Caco-2 (cell line): ENCODE data around the gene MBP. TPM values are rescaled to one million over a fixed set of nuclear protein-coding genes. Genes with fewer than 3 reads are reported as not detected.
"Not testable (repeated sequence)": the region's sequence is repeated elsewhere in the genome, so short reads cannot be mapped to it uniquely, and the experiment has no call there.

Source experiments
- BruUV-seq: library from RNA; stranded (reverse); fragments of 400-500 nt; replicated peaks from 2 replicates; lab custom pipeline; 2021; lab: Mats Ljungman, UMichigan
- CTCF ChIA-PET: fragments of 300-600 bp; sonication (Branson Sonifier 250); formaldehyde crosslinking; loops from one replicate; lab custom pipeline; 2022; ENCODE audit warnings: antibody characterized with exemption; lab: Charles Lee
- POLR2A ChIA-PET: fragments of 300-600 bp; sonication (Branson Sonifier 250); formaldehyde crosslinking; loops from one replicate; lab custom pipeline; 2022; ENCODE audit warnings: antibody characterized with exemption; lab: Charles Lee
- DNase-seq, 2 experiments: peaks; one replicate each; pipeline versions ENCODE4 v3.0.0 to v3.0.0-alpha.2; 2020 to 2022
- H3K27me3 ChIP-seq: replicated peaks from 2 replicates; pipeline ENCODE4 v1.6.0; 2011; ENCODE audit warnings: low read length; ENCODE audit not compliant: control insufficient read depth, insufficient read depth
- H3K36me3 ChIP-seq: 2 replicates; pipeline ENCODE4 v1.5.1; 2011; ENCODE audit warnings: low read length; ENCODE audit not compliant: control insufficient read depth, insufficient read depth
- H3K4me1 ChIP-seq: fragments of 250-450 bp; sonication (Bioruptor Pico); 2 replicates; pipeline ENCODE4 v1.5.1; 2020; ENCODE audit warnings: mild to moderate bottlenecking
- H3K4me3 ChIP-seq: 2 replicates; pipeline ENCODE4 v1.5.1; 2011; ENCODE audit warnings: low read depth, mild to moderate bottlenecking, control low read depth, low read length
- H3K9me3 ChIP-seq: fragments of 250-450 bp; sonication (Bioruptor Pico); 2 replicates; pipeline ENCODE4 v1.5.1; 2020; ENCODE audit warnings: mild to moderate bottlenecking, moderate library complexity
- H3K27ac Mint-ChIP-seq: one replicate; pipeline ENCODE4 v1.8.0; 2022; ENCODE audit warnings: mixed read lengths; ENCODE audit not compliant: unreplicated experiment
- H3K27me3 Mint-ChIP-seq: one replicate; pipeline ENCODE4 v1.8.0; 2022; ENCODE audit warnings: mixed read lengths; ENCODE audit not compliant: insufficient read depth, unreplicated experiment
- H3K36me3 Mint-ChIP-seq: one replicate; pipeline ENCODE4 v1.8.0; 2022; ENCODE audit warnings: mild to moderate bottlenecking, mixed read lengths; ENCODE audit not compliant: insufficient read depth, unreplicated experiment
- H3K4me1 Mint-ChIP-seq: one replicate; pipeline ENCODE4 v1.8.0; 2022; ENCODE audit warnings: low read depth, mixed read lengths; ENCODE audit not compliant: unreplicated experiment
- H3K4me3 Mint-ChIP-seq: one replicate; pipeline ENCODE4 v1.8.0; 2022; ENCODE audit warnings: mild to moderate bottlenecking, moderate library complexity, mixed read lengths; ENCODE audit not compliant: unreplicated experiment
- H3K9me3 Mint-ChIP-seq: one replicate; pipeline ENCODE4 v1.8.0; 2022; ENCODE audit warnings: mixed read lengths; ENCODE audit not compliant: unreplicated experiment
- CTCF ChIP-seq, 2 experiments: fragments of 200-600 bp in 1 of 2; IDR thresholded peaks; 1 replicate in 1 of 2; 2 replicates in 1 of 2; pipeline versions ENCODE4 v1.5.1 to v1.8.0; 2011 to 2022; ENCODE audit warnings: antibody characterized with exemption in 1 of 2, control low read depth in 1 of 2, inconsistent platforms in 1 of 2, low read depth in 1 of 2, low read length in 1 of 2, mild to moderate bottlenecking in 1 of 2, moderate library complexity in 1 of 2; ENCODE audit not compliant: insufficient read depth in 1 of 2, severe bottlenecking in 1 of 2, unreplicated experiment in 1 of 2
- intact Hi-C: fragments of 100-400 bp; cut with micrococcal nuclease; formaldehyde crosslinking; loops from one replicate; pipeline ENCODE4 v1.10.0; 2022; ENCODE audit not compliant: unreplicated experiment
- total RNA-seq: library from RNA; stranded (reverse); gene quantifications from 2 replicates; pipeline ENCODE4 v1.2.3, GENCODE V29; 2022

The MBP gene
- total RNA-seq, 1 experiment from 2014 or later, result 11.4 TPM

DNA sequence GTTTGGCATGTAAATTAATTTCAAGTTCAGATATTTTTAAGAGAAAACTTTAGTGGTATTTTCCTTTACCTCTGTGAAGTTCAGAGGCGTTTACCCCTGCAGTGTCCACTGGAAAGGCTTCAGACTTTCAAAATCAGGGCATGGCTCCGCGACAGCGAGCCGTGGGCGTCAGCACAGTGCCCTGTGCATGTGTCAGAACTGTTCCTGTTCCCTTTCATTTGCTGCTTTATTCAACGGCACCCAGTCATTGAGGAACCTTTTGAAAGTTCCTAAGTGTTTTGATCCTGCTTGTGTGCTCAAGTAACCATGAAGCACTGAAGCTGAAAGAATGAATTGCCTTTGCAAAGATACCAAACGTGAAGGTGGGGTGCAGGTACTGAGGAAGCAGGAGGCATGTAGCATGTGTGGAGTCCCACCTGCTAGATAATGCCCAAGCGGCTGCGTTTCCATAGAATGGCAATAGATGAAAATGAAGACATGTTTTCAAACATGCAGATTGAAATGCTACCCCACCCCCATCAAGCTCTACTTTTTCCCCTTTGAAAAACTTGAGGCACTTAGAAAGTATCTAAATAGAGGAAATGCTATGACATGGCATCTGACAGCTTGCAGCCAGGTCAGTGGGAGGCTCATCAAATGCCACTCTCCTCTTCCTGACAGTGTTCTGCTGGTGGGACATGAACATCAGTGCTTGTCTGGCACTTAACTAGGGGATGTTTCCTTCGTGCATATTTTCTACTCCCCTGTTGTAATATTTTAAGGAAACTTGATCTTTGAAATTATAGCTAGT lies 161.6 kb downstream of the MBP start:
- Histone ChIP-seq H3K27me3 (no peaks in the 10 kb centered on the region), H3K9me3 (no peaks in the 10 kb centered on the region), H3K4me3 (no peak overlapping the region), H3K36me3 (no peaks in the 10 kb centered on the region), H3K4me1 (no peaks in the 10 kb centered on the region)
- Mint-ChIP-seq H3K4me1 (no peaks in the 10 kb centered on the region), H3K9me3 (no peaks in the 10 kb centered on the region), H3K36me3 (no peaks in the 10 kb centered on the region), H3K27ac (no peak overlapping the region), H3K27me3 (no peaks in the 10 kb centered on the region), H3K4me3 (no peak overlapping the region)
- no TSS peak for BruUV-seq
- DNase-seq, result no peak
- CTCF ChIA-PET, result no interaction called here
- intact Hi-C loops, result no loop called here
- POLR2A ChIA-PET, result no interaction called here
- TF ChIP-seq CTCF (IDR thresholded peaks at IDR 0.05; ENCODE audit: insufficient read depth in 1 of 2, low read depth in 1 of 2, low read length in 1 of 2, severe bottlenecking in 1 of 2, unreplicated experiment in 1 of 2), result no peak

DNA sequence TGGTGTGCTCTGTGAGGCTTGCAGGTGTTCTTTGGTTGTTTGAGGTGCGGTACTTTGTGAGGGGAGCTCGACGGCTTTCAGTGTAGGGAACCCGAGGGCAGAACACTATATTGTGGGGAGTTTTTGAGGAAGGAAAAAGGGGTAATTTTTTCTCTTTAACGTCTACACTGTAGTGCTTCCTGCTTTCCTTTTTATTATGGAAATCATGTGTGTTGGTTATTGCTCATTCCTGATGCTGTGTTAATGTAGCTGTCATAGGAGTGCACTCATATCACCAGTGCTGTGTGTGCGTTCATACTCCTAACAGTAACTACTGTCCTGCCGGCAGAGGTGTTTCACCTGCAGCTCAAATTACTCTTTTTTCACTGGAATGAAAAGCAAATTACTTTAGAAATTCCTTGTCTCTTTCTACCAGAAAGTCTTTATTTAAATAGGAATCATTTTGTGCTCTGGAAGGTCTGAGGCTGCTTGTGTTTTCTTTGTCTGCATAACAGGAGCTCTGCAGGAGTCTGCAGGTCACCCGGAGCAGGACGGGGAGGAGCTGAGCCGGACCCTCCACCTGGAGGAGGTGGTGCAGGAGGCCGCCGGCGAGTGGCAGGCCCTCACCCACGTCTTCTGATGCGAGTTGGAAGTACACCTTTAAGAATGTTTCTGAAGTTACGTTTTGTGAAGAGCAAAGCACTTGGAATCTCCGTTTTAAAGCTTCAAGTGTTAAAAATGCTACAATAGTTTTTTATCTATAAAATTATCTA lies 164.7 kb downstream of the MBP start:
- Mint-ChIP-seq H3K4me1 (no peaks in the 10 kb centered on the region), H3K36me3 (peaks cover 11% of the 10 kb centered on the region), H3K9me3 (no peaks in the 10 kb centered on the region), H3K27me3 (no peaks in the 10 kb centered on the region), H3K4me3 (no peak overlapping the region), H3K27ac (no peak overlapping the region)
- Histone ChIP-seq H3K4me3 (no peak overlapping the region), H3K36me3 (no peaks in the 10 kb centered on the region), H3K27me3 (no peaks in the 10 kb centered on the region), H3K9me3 (no peaks in the 10 kb centered on the region), H3K4me1 (no peaks in the 10 kb centered on the region)
- ChIA-PET CTCF (no interaction called here), POLR2A (no interaction called here)
- BruUV-seq, result no TSS peak
- intact Hi-C loops, result no loop called here
- no peak for TF ChIP-seq CTCF (IDR thresholded peaks at IDR 0.05; ENCODE audit: insufficient read depth in 1 of 2, low read depth in 1 of 2, low read length in 1 of 2, severe bottlenecking in 1 of 2, unreplicated experiment in 1 of 2)
- no peak for DNase-seq

GRCh38 chr18:76967299-76967698 lies 165.3 kb downstream of the MBP start:
- H3K27ac Mint-ChIP-seq, H3K9me3 Mint-ChIP-seq, H3K4me1 Mint-ChIP-seq, H3K27me3 ChIP-seq, H3K4me3 Mint-ChIP-seq, DNase-seq, H3K27me3 Mint-ChIP-seq, H3K4me1 ChIP-seq, POLR2A ChIA-PET, H3K4me3 ChIP-seq, BruUV-seq, CTCF ChIA-PET, H3K36me3 ChIP-seq, intact Hi-C loops, H3K9me3 ChIP-seq: not testable (repeated sequence)
- H3K36me3 Mint-ChIP-seq, result peaks cover 11% of the 10 kb centered on the region

DNA sequence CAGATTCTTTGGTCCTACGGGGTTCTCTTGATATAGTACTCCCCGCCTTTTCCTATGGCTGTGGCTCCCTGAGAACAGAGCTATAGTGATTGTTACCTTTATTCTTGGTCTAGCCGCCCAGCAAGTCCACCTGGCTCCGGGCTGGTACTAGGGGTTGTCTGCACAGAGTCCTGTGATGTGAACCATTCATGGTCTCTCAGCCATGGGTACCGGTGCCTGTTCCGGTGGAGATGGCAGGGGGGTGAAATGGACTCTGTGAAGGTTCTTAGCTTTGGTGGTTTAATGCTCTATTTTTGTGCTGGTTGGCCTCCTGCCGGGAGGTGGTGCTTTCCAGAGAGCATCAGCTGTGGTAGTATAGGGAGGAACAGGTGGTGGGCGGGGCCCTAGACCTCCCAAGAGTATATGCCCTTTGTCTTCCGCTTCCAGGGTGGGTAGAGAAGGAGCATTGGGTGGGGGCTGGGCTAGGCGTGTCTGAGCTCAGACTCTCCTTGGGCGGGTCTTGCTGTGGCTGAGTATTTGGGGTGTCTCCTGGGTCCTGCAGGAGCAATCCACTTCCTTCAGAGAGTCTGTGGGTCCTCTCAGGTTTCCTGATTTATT lies 166.9 kb downstream of the MBP start:
- CTCF ChIA-PET, H3K4me3 ChIP-seq: not testable (repeated sequence)

More for the DNA sequence above, 166.9 kb downstream of the MBP start:
- BruUV-seq, H3K27me3 ChIP-seq, H3K4me1 Mint-ChIP-seq, H3K27me3 Mint-ChIP-seq, H3K4me1 ChIP-seq, H3K27ac Mint-ChIP-seq, POLR2A ChIA-PET, H3K36me3 ChIP-seq, DNase-seq, intact Hi-C loops, H3K4me3 Mint-ChIP-seq, H3K9me3 ChIP-seq, H3K9me3 Mint-ChIP-seq: not testable (repeated sequence)
- H3K36me3 Mint-ChIP-seq, result peaks cover 11% of the 10 kb centered on the region
